GM21529 (cell line): Measurements from ENCODE around the gene CHST1.

Experiments
- ATAC-seq: cut with Tn5 transposase; IDR thresholded peaks from one replicate; pipeline ENCODE4 v1.9.1; 2021; ENCODE audit not compliant: unreplicated experiment

The CHST1 gene

DNA sequence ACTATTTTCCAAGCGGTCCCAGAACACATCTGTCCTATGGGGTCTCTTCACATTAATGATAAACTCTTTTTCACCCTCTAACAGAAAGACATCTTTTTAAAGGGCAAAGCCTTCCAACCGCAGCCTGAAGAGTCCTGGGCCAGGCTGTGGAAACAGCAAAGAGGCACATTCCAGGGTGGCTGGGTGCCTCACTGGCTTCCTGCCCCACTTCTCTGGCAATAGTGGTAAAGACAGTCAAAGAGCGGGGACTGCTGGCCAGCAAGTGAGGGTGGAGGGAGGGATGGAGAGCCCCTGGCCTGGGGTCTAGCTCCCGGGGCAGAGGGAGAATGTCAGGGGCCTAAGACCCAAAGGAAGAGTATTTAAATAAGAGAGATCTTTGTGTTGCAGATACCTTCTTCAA is 10.2 kb upstream of the CHST1 start:
- ATAC-seq: no peak

DNA sequence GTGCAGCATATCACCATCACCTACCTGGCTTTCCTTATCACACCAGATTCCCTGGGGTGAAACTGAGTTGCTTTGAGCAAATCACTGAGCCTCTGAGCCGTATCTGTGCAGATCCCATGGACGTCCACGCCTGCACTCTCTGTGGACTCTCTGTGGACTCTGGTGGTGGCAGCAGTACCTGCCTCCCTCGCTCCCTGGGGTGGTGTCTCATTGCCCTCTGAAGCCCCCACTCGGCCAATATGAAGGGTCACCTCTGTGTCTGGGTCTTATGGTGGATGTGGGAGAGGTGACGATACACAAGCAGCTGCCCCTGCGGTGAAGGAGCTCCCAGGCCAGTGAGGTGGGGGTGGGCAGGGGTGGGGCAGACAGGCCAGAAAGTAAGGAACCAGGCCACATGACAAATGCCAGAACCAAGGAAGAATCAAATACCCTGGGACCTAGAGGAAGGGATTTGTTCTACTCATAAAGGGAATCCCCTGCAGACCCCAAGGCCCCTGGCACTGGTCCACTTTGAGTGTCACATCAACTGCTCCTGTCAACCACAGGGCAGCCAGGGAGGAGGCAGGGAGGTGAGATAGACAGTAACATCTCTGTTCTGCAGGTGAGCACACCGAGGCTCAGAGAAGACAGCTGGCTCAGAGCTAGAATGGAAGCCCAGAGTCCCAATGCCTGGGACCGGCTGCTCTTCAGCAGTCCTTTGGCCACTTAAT is 9.2 kb upstream of the CHST1 start:
- ATAC-seq: no peak

DNA sequence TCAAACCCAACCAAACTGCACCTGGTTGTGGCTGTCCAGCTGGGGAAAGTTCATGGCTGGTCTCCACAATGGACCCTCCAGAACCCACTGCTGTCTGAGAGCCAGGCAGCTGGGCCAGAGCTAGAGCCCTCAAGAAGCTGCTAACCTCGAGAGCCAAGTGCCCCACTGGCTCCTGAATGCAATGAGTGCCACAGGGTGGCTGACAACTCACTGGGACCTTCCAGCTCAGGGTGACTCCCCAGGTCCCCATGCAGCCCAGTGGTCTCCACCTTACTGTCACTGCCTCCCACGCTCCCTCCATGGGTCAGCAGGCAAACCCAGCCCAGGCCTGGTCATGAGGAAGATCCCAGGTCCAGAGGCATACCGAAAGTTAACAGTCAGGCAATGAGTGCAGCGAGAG is 8.0 kb upstream of the CHST1 start:
- ATAC-seq: no peak

DNA sequence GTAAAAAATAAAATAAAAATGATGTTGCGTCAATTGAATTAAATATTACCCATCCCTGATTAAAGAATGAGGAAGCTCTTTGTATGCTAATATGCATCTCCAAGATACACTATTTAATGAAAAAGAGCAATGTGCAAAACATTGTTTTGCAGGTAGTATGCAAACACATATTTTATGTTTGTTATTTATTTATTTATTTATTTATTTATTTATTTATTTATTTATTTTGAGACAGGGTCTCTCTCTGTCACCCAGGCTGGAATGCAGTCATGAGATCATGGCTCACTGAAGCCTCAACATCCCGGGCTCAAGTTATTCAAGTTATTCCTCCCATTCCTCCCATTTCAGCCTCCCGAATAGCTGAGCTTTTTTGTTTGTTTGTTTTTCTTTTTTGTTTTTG is 7.2 kb upstream of the CHST1 start:
- ATAC-seq: no peak

GRCh38 chr11:45671246-45672171 is 6.1 kb upstream of the CHST1 start:
- ATAC-seq: no peak

- no peak for ATAC-seq
Measured at GRCh38 chr11:45670386-45671135, 5.1 kb upstream of the CHST1 start.

GRCh38 chr11:45669956-45670355 is 4.5 kb upstream of the CHST1 start:
- no peak for ATAC-seq

DNA sequence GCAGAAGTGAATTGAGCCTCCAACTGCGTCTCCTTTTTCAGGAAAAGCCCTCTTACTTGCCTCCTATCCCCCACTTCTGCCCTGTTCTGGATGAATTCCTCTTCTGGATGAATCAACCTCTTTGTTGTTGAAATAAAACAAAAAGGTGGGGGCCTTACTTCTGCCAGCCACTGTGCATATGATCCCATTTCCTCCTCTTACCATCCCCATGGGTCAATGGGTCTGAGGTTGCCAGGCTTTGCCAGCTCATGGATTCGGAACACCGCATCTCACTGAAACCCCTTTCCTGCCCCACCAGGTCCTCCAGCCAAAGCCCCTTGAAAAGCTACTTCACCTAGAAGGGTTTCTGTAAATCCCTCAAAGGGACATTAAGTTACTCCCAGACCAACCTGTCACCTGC is 3.7 kb upstream of the CHST1 start:
- ATAC-seq: no peak

DNA sequence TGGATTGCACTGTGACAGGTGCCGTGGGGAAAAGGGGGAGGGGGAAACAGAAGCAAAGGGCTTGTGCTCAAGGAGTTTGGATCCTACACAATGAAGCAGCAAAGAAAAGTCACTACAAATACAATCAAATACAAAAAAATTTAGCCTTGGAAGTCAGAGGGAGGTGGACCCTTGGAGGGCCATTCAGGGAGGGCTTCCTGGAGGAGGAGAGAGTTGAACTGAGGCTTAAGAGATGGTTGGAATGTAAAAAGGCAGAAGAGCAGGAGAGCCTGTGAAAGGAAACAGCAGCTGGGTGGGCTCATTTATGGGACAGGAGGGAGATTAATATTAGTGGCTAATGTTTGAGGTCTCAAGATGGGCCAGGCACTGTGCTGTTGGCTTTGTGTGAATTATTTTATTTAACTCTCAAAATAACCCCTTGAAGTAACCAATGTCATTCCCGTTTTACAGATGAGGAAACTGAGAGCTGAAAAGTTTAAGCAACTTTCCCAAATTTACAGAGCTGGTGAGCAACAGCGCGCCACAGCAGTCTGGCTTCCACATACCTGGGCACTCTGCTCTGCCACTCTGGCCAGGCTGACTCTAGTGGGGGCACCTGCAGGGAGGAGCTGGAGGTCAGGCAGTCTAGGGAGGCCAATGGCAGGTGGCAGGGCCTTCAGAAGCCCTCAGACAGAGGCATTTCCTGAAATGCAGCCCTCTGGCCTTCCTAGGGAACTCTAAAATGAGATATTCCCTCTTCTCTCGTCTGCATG is 2.7 kb upstream of the CHST1 start:
- ATAC-seq: no peak

DNA sequence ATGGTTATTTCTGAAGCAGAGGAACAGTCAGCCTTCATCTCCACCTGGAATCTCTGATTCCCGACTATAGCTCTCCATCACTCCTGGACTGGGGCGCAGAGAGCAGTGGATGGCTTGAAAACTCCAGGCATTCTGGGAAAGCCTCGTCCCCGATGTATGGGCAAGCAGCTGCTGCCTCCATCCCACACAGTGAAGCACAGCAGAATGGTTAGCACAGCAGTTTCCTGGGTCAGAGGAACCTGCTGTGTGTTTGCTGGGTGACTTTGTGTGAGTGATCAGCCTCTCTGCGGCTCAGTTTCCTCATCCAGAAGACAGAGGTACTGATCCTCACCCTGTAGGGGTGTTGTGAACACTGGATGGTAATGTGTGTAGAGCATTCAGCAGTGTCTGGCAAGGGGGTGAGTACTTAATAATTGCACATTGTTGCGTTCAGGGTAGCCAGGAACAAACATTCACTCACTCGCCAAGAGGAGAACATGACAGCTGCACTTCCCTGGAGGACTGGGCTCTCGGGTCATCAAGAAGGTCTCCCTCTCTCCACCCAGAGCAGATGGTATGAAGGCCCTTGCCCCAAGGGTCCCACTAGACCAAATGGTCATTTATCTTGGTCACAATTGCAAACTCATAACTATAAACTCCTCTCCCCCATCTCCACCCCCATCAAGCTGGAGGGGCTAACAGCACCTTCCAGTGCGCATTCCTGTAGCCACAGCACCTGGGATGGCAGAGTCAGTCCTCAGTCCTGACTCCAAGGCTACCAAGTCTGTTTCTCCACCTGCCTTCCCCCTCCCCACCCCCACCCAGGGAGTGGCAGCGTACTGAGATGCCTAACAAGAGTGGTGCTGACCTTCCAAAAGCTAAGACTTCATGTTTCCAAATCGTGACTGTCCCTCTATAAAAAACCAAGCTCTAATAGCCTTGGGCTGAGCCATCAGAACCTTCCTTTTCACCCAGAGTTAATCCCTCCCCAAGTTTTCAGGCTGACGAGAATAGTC is 1.5 kb upstream of the CHST1 start:
- no peak for ATAC-seq

DNA sequence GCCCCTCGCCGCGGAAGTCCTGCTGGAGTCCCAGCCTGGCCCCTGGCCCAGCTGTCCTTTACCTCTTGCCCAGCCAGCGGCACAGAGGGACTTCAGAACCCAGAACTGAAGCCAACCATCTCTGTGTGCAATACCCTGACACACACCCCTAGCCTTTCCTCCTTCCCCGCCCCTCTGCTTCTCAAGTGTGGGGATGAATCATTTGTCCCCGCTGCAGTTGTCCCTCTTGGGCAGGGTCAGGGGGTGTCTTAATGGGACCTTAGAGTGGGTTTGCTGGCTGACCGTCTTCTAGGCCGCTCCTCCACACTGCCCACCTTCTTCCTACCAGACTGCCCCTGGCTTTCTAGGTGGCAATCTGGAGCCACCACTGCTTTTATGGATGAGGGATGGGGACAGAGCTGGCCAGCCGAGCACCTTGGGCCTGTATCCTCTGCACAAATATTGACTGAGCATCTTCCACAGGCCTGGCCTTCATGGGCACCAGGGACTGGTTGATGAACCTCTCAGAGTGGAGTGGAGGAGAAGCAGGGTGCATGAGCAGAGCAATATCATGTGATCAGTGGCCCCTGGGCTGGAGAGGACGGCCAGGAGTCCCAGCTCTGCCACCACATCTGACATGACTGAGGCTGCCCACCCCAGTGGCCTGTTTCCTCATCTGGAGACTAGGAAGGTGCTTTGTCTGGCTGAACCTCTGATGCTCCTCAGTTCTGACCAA is 668 bp upstream of the CHST1 start:
- ATAC-seq: no peak

DNA sequence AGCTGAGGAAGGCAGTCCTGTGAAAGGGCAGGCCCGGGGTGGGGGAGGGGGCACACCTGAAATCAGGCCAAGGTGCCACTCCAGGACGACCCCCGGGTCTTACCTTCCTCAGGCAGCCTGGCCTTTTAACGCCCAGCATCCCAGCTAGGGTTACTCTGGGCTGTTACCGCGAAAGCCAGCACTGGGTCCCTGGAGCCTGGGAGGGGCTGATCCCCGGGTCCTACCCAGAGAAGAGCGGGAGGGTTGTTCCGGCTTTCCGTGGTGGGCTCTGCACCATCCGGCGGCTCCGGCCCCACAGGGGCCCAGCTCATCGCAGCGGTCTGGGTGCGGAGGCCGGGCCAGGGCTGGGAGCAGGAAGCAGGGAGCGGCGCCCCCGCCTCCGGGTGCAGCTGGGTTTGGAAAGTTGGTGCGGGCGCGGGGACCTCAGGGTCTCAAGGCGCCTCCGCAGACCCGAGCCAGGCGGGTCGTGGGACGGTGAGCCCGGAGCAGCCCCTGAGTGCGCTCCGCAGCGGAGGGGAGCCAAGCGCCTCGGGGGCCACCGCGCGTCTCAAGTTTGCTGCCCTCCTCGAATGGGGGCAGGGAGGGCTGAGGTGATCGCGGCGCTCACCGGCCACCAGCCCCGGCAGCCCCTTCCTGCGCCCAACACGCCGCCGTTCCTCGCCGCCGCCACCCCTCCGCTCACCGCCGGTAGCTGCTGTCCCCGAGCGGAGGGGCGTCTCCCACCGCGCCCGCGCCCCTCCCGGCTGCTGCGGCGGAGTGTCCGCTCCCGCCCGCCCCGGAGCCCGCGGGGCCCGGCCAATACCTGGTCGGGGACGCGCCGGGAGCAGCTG is 831 bp downstream of the CHST1 start:
- no peak for ATAC-seq

DNA sequence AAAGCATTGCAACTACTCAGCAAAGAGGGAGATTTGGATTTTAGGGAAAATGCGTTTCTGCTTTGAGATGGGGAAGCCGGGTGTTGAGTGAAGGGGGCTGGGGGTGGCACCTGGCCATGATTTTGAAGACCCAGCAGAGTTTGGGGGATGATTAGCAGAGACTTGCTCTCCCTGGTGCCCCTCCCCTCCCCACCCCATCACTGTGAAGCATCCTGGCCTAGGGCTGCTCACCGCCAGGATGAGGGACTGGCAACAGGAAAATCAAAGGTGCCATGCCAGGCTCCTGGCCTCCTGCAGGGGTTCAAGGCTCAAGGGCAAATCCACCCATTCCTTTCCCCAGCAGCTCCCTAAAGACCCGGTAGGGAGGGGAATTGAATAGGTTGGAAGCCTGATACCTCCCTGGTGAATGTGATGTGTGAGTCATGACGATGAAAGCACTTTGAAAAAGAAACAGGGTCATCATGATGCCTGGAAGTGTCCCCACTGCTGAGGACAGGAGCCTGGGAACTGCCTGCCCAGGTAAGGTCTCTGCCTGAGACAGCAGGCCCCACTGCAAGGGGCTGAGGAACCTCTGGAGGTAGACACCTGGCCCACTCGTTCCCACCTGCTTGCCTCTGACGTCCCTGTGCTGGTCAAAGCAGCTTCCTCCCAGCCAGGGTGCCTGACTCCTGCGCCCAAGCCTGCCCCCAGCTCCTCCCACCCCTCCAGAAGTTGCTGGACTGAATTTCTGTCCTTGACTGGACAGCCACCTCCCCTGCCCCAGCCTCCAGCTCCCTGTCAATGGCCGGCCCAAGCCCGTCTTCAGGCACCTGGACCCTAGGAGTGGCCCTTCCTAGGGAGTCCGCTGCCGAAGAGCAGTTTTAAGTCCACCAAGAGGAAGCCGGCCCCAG is 1.7 kb downstream of the CHST1 start:
- no peak for ATAC-seq

GRCh38 chr11:45662665-45663485 is 2.5 kb downstream of the CHST1 start:
- ATAC-seq: no peak

GRCh38 chr11:45662096-45662664 is 3.2 kb downstream of the CHST1 start:
- no peak for ATAC-seq

- ATAC-seq: no peak
Measured at GRCh38 chr11:45661439-45662055, 3.9 kb downstream of the CHST1 start.
